HEK293 (cell line): Measurements from ENCODE around the gene RBMS3.

ENCODE experiments used
- ELK4 ChIP-seq: IDR thresholded peaks from 2 replicates; pipeline ENCODE4 v1.6.1; 2011; ENCODE audit warnings: mild to moderate bottlenecking, low read depth, low read length, borderline replicate concordance
- HOXC10 ChIP-seq: sonication (generic); formaldehyde crosslinking; IDR thresholded peaks from 2 replicates; pipeline ENCODE4 v1.8.1; 2023; ENCODE audit warnings: mild to moderate bottlenecking, missing genetic modification reagents
- KLF1 ChIP-seq: fragments of 450-650 bp; formaldehyde crosslinking; IDR thresholded peaks from 2 replicates; pipeline ENCODE4 v1.5.1; 2016; ENCODE audit warnings: missing biosample characterization, missing genetic modification characterization
- KLF17 ChIP-seq: fragments of 450-650 bp; formaldehyde crosslinking; IDR thresholded peaks from 2 replicates; pipeline ENCODE4 v1.5.1; 2016; ENCODE audit warnings: missing biosample characterization, missing genetic modification characterization
- OSR2 ChIP-seq: fragments of 450-650 bp; formaldehyde crosslinking; IDR thresholded peaks from 2 replicates; pipeline ENCODE4 v1.5.1; 2016; ENCODE audit warnings: missing biosample characterization, missing genetic modification characterization
- OVOL3 ChIP-seq: fragments of 450-650 bp; formaldehyde crosslinking; IDR thresholded peaks from 2 replicates; pipeline ENCODE4 v1.5.1; 2016; ENCODE audit warnings: missing biosample characterization, missing genetic modification characterization
- PRDM6 ChIP-seq: fragments of 450-650 bp; formaldehyde crosslinking; IDR thresholded peaks from 2 replicates; pipeline ENCODE4 v1.5.1; 2017; ENCODE audit warnings: missing biosample characterization, missing genetic modification characterization
- ZBTB17 ChIP-seq: fragments of 450-650 bp; formaldehyde crosslinking; IDR thresholded peaks from 2 replicates; pipeline ENCODE4 v1.5.1; 2016; ENCODE audit warnings: missing biosample characterization, missing genetic modification characterization
- ZFP3 ChIP-seq: fragments of 450-650 bp; formaldehyde crosslinking; IDR thresholded peaks from 2 replicates; pipeline ENCODE4 v1.5.1; 2016; ENCODE audit warnings: low read depth, missing biosample characterization, missing genetic modification characterization
- ZNF175 ChIP-seq: fragments of 450-650 bp; formaldehyde crosslinking; IDR thresholded peaks from 2 replicates; pipeline ENCODE4 v1.5.1; 2016; ENCODE audit warnings: missing biosample characterization, missing genetic modification characterization
- ZNF202 ChIP-seq: fragments of 450-650 bp; formaldehyde crosslinking; IDR thresholded peaks from 2 replicates; pipeline ENCODE4 v1.5.1; 2016; ENCODE audit warnings: missing biosample characterization, missing genetic modification characterization, borderline replicate concordance
- ZNF292 ChIP-seq: fragments of 450-650 bp; formaldehyde crosslinking; IDR thresholded peaks from 2 replicates; pipeline ENCODE4 v1.5.1; 2016; ENCODE audit warnings: low read depth, missing biosample characterization, missing genetic modification characterization, borderline replicate concordance
- ZNF311 ChIP-seq: fragments of 450-650 bp; formaldehyde crosslinking; IDR thresholded peaks from 2 replicates; pipeline ENCODE4 v1.5.1; 2017; ENCODE audit warnings: missing biosample characterization, missing genetic modification characterization, borderline replicate concordance
- ZNF391 ChIP-seq: fragments of 450-650 bp; formaldehyde crosslinking; IDR thresholded peaks from 2 replicates; pipeline ENCODE4 v1.5.1; 2016; ENCODE audit warnings: low read depth, missing biosample characterization, missing genetic modification characterization, borderline replicate concordance
- ZNF510 ChIP-seq: fragments of 450-650 bp; formaldehyde crosslinking; IDR thresholded peaks from 2 replicates; pipeline ENCODE4 v1.5.1; 2018; ENCODE audit warnings: mild to moderate bottlenecking, missing genetic modification characterization, missing biosample characterization; ENCODE audit not compliant: insufficient replicate concordance
- ZNF518A ChIP-seq: fragments of 450-650 bp; formaldehyde crosslinking; conservative IDR thresholded peaks from 2 replicates; pipeline ENCODE4 v1.5.1; 2016; ENCODE audit warnings: low read depth, missing biosample characterization, missing genetic modification characterization
- ZNF529 ChIP-seq: fragments of 450-650 bp; formaldehyde crosslinking; IDR thresholded peaks from 2 replicates; pipeline ENCODE4 v1.5.1; 2017; ENCODE audit warnings: missing genetic modification characterization, missing biosample characterization; ENCODE audit not compliant: insufficient replicate concordance
- ZNF548 ChIP-seq: fragments of 450-650 bp; formaldehyde crosslinking; IDR thresholded peaks from 2 replicates; pipeline ENCODE4 v1.5.1; 2016; ENCODE audit warnings: missing biosample characterization, missing genetic modification characterization
- ZNF571 ChIP-seq: fragments of 450-650 bp; formaldehyde crosslinking; IDR thresholded peaks from 2 replicates; pipeline ENCODE4 v1.5.0; 2017; ENCODE audit warnings: missing biosample characterization, missing genetic modification characterization
- ZNF596 ChIP-seq: fragments of 450-650 bp; IDR thresholded peaks from 2 replicates; pipeline ENCODE4 v1.5.0; 2018; ENCODE audit warnings: missing biosample characterization, mild to moderate bottlenecking, missing genetic modification characterization, moderate library complexity
- ZNF621 ChIP-seq: fragments of 450-650 bp; formaldehyde crosslinking; IDR thresholded peaks from 2 replicates; pipeline ENCODE4 v1.5.1; 2017; ENCODE audit warnings: missing biosample characterization, missing genetic modification characterization
- ZNF629 ChIP-seq: fragments of 450-650 bp; formaldehyde crosslinking; IDR thresholded peaks from 2 replicates; pipeline ENCODE4 v1.5.1; 2017; ENCODE audit warnings: missing biosample characterization, missing genetic modification characterization
- ZNF664 ChIP-seq: fragments of 450-650 bp; formaldehyde crosslinking; IDR thresholded peaks from 2 replicates; pipeline ENCODE4 v1.5.1; 2016; ENCODE audit warnings: missing biosample characterization, missing genetic modification characterization
- ZNF677 ChIP-seq: fragments of 450-650 bp; IDR thresholded peaks from 2 replicates; pipeline ENCODE4 v1.5.0; 2018; ENCODE audit warnings: missing biosample characterization, mild to moderate bottlenecking, missing genetic modification characterization, moderate library complexity
- ZNF792 ChIP-seq: fragments of 450-650 bp; formaldehyde crosslinking; IDR thresholded peaks from 2 replicates; pipeline ENCODE4 v1.5.1; 2016; ENCODE audit warnings: missing biosample characterization, missing genetic modification characterization
- ZSCAN30 ChIP-seq: fragments of 450-650 bp; IDR thresholded peaks from 2 replicates; pipeline ENCODE4 v1.5.1; 2018; ENCODE audit warnings: missing biosample characterization, mild to moderate bottlenecking, missing genetic modification characterization, moderate library complexity
- TF ChIP-seq, protein P1 (sequence below): fragments of 450-650 bp; formaldehyde crosslinking; IDR thresholded peaks from 2 replicates; pipeline ENCODE4 v1.5.1; 2017; ENCODE audit warnings: missing biosample characterization, missing genetic modification characterization
- TF ChIP-seq, protein P2 (sequence below): fragments of 450-650 bp; formaldehyde crosslinking; IDR thresholded peaks from 2 replicates; pipeline ENCODE4 v1.5.1; 2017; ENCODE audit warnings: missing biosample characterization, missing genetic modification characterization

Gene RBMS3

GRCh38 chr3:29940759-29941323 lies 660.0 kb downstream of the RBMS3 start (continued):
- TF ChIP-seq ZSCAN30 (peak; percentile 80), ZNF621 (tag by site-specific recombination) (no peak), ZNF548 (tag by site-specific recombination) (no peak), ZNF792 (tag by site-specific recombination) (no peak), OVOL3 (tag by site-specific recombination) (peak; percentile 57; the same call in 1 of the 2 replicates), ZNF292 (no peak), ZNF391 (tag by site-specific recombination) (no peak), ZNF677 (tag by site-specific recombination) (no peak), ZNF518A (no peak), ZNF175 (tag by site-specific recombination) (no peak), PRDM6 (tag by site-specific recombination) (peak; percentile 83), ZNF596 (tag by site-specific recombination) (peak; percentile 37; the same call in 1 of the 2 replicates), ZNF629 (tag by site-specific recombination) (no peak), ZNF664 (tag by site-specific recombination) (no peak), ZNF529 (tag by site-specific recombination) (no peak), ELK4 (no peak), KLF1 (tag by site-specific recombination) (no peak), HOXC10 (no peak), ZBTB17 (no peak), ZNF311 (tag by site-specific recombination) (no peak), ZNF571 (no peak), ZNF510 (tag by site-specific recombination) (no peak), ZFP3 (tag by site-specific recombination) (no peak), ZNF202 (tag by site-specific recombination) (no peak), KLF17 (no peak), OSR2 (tag by site-specific recombination) (peak; percentile 69; the same call in 1 of the 2 replicates)
- TF ChIP-seq, protein P1, sequence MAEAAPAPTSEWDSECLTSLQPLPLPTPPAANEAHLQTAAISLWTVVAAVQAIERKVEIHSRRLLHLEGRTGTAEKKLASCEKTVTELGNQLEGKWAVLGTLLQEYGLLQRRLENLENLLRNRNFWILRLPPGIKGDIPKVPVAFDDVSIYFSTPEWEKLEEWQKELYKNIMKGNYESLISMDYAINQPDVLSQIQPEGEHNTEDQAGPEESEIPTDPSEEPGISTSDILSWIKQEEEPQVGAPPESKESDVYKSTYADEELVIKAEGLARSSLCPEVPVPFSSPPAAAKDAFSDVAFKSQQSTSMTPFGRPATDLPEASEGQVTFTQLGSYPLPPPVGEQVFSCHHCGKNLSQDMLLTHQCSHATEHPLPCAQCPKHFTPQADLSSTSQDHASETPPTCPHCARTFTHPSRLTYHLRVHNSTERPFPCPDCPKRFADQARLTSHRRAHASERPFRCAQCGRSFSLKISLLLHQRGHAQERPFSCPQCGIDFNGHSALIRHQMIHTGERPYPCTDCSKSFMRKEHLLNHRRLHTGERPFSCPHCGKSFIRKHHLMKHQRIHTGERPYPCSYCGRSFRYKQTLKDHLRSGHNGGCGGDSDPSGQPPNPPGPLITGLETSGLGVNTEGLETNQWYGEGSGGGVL (tag by site-specific recombination) = peak; percentile 15; the same call in 1 of the 2 replicates
- TF ChIP-seq, protein P2, sequence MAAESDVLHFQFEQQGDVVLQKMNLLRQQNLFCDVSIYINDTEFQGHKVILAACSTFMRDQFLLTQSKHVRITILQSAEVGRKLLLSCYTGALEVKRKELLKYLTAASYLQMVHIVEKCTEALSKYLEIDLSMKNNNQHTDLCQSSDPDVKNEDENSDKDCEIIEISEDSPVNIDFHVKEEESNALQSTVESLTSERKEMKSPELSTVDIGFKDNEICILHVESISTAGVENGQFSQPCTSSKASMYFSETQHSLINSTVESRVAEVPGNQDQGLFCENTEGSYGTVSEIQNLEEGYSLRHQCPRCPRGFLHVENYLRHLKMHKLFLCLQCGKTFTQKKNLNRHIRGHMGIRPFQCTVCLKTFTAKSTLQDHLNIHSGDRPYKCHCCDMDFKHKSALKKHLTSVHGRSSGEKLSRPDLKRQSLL (tag by site-specific recombination) = no peak
